Ishikawa (cell line): ENCODE data around the gene ZZZ3.

ENCODE experiments used
- CEBPB ChIP-seq: IDR thresholded peaks from 2 replicates; pipeline ENCODE4 v1.6.1; 2012
- USF1 ChIP-seq: IDR thresholded peaks from 2 replicates; pipeline ENCODE4 v1.6.1; 2012

DNA sequence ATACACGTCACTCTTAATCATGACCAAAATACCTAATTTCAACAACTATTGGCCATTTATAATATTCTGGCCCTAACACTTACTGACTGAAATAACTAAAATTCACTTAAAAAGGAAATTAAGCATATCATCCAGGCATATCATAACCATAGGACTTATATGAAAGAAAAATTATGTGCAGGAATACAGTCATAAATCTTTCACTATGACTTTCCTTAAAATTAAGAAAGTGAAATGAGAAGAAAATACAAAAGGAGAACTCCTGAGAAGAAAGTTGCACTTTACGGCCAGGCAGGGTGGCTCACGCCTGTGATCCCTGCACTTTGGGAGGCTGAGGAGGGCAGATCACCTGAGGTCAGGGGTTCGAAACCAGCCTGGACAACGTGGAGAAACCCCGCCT, 9.4 kb downstream of the ZZZ3 start:
- TF ChIP-seq CEBPB (no peak), USF1 (no peak)
